Activated naive CD8-positive, alpha-beta T cell (primary cell): ENCODE measurements around the gene ATAD3C.
"Not testable (repeated sequence)": the region's sequence is repeated elsewhere in the genome, so short reads cannot be mapped to it uniquely, and the experiment has no call there.

Source experiments
- H3K27ac Mint-ChIP-seq: one replicate; pipeline ENCODE4 v1.8.0; 2021; ENCODE audit warnings: mixed read lengths
- H3K27me3 Mint-ChIP-seq: one replicate; pipeline ENCODE4 v1.8.0; 2021; ENCODE audit warnings: mixed read lengths
- H3K36me3 Mint-ChIP-seq: one replicate; pipeline ENCODE4 v1.8.0; 2021; ENCODE audit warnings: mixed read lengths
- H3K4me1 Mint-ChIP-seq: one replicate; pipeline ENCODE4 v1.8.0; 2021; ENCODE audit warnings: low read depth, mixed read lengths
- H3K4me3 Mint-ChIP-seq: one replicate; pipeline ENCODE4 v1.8.0; 2021; ENCODE audit warnings: mild to moderate bottlenecking, mixed read lengths
- H3K9me3 Mint-ChIP-seq: one replicate; pipeline ENCODE4 v1.8.0; 2021; ENCODE audit warnings: low read depth, mixed read lengths

The ATAD3C gene

GRCh38 chr1:1484976-1485750, 35.7 kb downstream of the ATAD3C start:
- H3K27ac Mint-ChIP-seq, H3K4me1 Mint-ChIP-seq, H3K4me3 Mint-ChIP-seq, H3K36me3 Mint-ChIP-seq, H3K9me3 Mint-ChIP-seq, H3K27me3 Mint-ChIP-seq: not testable (repeated sequence)

GRCh38 chr1:1485755-1486317, 36.3 kb downstream of the ATAD3C start:
- not testable (repeated sequence) for H3K36me3 Mint-ChIP-seq, H3K9me3 Mint-ChIP-seq, H3K4me1 Mint-ChIP-seq, H3K27me3 Mint-ChIP-seq, H3K27ac Mint-ChIP-seq, H3K4me3 Mint-ChIP-seq

- H3K27ac Mint-ChIP-seq: no peak overlapping the region
- no peak overlapping the region for H3K4me3 Mint-ChIP-seq
- H3K4me1 Mint-ChIP-seq: no peaks in the 10 kb centered on the region
- H3K9me3 Mint-ChIP-seq: no peaks in the 10 kb centered on the region
- no peaks in the 10 kb centered on the region for H3K27me3 Mint-ChIP-seq
- no peaks in the 10 kb centered on the region for H3K36me3 Mint-ChIP-seq
Observed at GRCh38 chr1:1487701-1488100, 38.2 kb downstream of the ATAD3C start.

GRCh38 chr1:1489231-1489630, 39.7 kb downstream of the ATAD3C start:
- Mint-ChIP-seq H3K27ac (no peak overlapping the region), H3K36me3 (peaks cover 8% of the 10 kb centered on the region), H3K9me3 (peaks cover 3% of the 10 kb centered on the region), H3K4me3 (no peak overlapping the region), H3K4me1 (no peaks in the 10 kb centered on the region), H3K27me3 (no peaks in the 10 kb centered on the region)

DNA sequence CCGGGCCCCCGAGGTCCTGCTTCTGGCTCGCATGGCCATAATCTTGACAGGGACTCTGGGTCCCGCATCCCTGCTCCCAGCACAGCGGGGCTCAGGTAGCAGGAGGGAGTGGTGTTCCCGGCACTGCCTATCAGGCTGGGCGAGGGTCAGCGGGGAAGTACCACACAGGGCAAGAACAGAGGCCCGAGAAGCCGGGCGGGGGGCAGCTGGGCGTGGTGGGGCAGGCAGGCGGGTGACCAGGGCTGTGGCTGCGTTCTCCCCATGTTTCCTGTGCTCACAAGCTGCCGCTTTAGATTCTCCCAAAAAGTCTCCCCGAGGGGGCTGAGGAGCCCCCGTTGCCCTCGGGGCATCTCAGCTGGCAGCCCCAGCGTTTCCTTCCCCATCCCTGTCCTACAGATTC, 40.4 kb downstream of the ATAD3C start:
- no peaks in the 10 kb centered on the region for H3K4me1 Mint-ChIP-seq
- H3K9me3 Mint-ChIP-seq: peaks cover 3% of the 10 kb centered on the region

DNA sequence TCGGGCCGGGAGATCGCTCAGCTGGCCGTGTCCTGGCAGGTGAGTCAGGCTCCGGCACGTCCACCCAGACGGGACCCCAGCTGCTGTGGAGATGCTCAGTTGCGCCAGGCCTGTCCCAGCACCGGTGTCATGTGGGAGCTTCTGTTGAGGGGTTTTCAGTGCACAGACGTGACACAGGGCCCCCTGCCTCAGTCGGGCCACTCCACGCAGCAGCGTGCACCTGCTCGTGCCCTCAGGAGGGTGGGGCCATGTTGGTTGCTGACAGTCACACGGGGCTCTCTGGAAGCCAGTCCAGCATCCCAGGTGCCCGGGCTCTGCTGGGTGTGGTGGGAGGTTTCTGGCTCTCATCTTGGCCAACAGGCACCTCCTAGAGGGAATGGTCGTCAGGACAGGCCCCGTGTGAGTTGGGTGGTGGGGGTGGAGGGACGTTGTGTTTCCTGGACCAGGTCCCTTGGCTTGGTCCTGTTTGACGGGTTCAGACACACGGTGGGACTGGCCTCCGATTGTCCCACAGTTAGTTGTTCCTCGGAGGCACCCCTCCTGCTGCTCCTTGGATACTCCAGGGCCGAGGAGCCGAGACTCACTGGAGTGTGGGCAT, 41.2 kb downstream of the ATAD3C start:
- Mint-ChIP-seq H3K4me3 (no peak overlapping the region), H3K4me1 (no peaks in the 10 kb centered on the region), H3K9me3 (peaks cover 3% of the 10 kb centered on the region), H3K27ac (no peak overlapping the region), H3K36me3 (peaks cover 8% of the 10 kb centered on the region), H3K27me3 (no peaks in the 10 kb centered on the region)

More for the DNA sequence above, 40.4 kb downstream of the ATAD3C start:
- H3K27me3 Mint-ChIP-seq: no peaks in the 10 kb centered on the region
- H3K36me3 Mint-ChIP-seq: peaks cover 8% of the 10 kb centered on the region
- no peak overlapping the region for H3K27ac Mint-ChIP-seq
- H3K4me3 Mint-ChIP-seq: no peak overlapping the region

- peaks cover 3% of the 10 kb centered on the region for H3K9me3 Mint-ChIP-seq
- H3K36me3 Mint-ChIP-seq: peaks cover 8% of the 10 kb centered on the region
- H3K4me3 Mint-ChIP-seq: no peak overlapping the region
- H3K4me1 Mint-ChIP-seq: no peaks in the 10 kb centered on the region
- H3K27ac Mint-ChIP-seq: no peak overlapping the region
- H3K27me3 Mint-ChIP-seq: no peaks in the 10 kb centered on the region
Observed at GRCh38 chr1:1491601-1492000, 42.1 kb downstream of the ATAD3C start.

DNA sequence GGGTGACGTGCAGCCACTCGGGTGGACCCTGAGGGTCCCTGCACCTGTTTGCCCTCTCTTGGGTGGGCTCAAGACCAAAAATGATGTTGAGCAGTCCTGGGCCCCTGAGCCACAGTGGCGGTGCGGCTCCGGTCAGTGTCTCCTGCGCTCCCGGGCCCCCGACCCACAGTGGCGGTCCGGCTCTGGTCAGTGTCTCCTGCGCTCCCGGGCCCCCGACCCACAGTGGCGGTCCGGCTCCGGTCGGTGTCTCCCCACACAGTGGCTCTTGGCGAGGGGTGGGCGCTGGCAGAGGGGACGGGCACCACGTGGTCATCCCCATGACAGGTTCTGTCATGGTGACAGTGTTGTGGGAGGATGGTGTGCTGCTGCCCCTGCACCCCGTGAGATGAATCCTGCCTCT, 44.8 kb downstream of the ATAD3C start:
- not testable (repeated sequence) for H3K4me3 Mint-ChIP-seq, H3K27me3 Mint-ChIP-seq, H3K36me3 Mint-ChIP-seq, H3K4me1 Mint-ChIP-seq, H3K27ac Mint-ChIP-seq, H3K9me3 Mint-ChIP-seq

DNA sequence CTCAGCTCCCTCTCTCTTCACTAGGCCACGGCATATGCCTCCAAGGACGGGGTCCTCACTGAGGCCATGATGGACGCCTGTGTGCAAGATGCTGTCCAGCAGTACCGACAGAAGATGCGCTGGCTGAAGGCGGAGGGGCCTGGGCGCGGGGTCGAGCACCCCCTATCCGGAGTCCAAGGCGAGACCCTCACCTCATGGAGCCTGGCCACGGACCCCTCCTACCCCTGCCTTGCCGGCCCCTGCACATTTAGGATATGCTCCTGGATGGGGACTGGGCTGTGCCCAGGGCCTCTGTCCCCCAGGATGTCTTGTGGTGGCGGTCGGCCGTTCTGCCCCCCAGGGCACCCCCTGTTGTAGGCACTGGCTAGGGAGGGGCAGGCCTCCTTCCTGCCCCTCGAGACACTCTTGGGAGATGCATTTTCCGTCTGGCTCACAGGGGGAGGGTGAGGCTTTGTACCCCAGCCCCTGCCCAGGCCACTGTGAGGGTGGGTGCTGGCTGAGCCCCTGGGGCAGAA, 46.0 kb downstream of the ATAD3C start:
- H3K27ac Mint-ChIP-seq, H3K36me3 Mint-ChIP-seq, H3K4me3 Mint-ChIP-seq, H3K4me1 Mint-ChIP-seq, H3K27me3 Mint-ChIP-seq, H3K9me3 Mint-ChIP-seq: not testable (repeated sequence)

- not testable (repeated sequence) for H3K9me3 Mint-ChIP-seq, H3K27me3 Mint-ChIP-seq, H3K36me3 Mint-ChIP-seq
- peak overlapping the region; percentile 84 for H3K4me3 Mint-ChIP-seq
- peak overlapping the region; percentile 84 for H3K27ac Mint-ChIP-seq
- H3K4me1 Mint-ChIP-seq: peaks cover 12% of the 10 kb centered on the region
Observed at GRCh38 chr1:1504777-1505365, 55.4 kb downstream of the ATAD3C start.

DNA sequence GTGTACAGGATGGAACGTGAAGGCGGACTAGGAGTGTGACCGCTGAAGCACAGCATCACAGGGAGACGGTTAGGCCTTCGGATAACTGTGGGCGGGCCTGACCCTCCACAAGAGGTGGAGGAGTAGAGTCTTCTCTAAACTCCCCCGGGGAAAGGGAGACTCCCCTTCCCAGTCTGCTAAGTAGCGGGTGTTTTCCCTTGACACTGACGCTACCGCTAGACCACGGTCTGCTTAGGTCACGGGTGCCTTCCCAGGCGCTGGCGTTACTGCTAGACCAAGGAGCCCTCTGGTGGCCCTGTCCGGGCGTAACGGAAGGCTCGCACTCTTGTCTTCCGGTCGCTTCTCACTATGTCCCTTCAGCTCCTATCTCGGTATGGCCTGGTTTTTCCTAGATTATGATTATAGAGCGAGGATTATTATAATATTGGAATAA, 55.9 kb downstream of the ATAD3C start:
- H3K27me3 Mint-ChIP-seq, H3K9me3 Mint-ChIP-seq, H3K36me3 Mint-ChIP-seq: not testable (repeated sequence)
- Mint-ChIP-seq H3K27ac (peak overlapping the region; percentile 84), H3K4me1 (peaks cover 12% of the 10 kb centered on the region), H3K4me3 (peak overlapping the region; percentile 84)

GRCh38 chr1:1505801-1506200, 56.3 kb downstream of the ATAD3C start:
- H3K4me3 Mint-ChIP-seq: peak overlapping the region; percentile 84
- peak overlapping the region; percentile 46 for H3K27ac Mint-ChIP-seq
- not testable (repeated sequence) for H3K36me3 Mint-ChIP-seq, H3K27me3 Mint-ChIP-seq, H3K9me3 Mint-ChIP-seq
- H3K4me1 Mint-ChIP-seq: peaks cover 13% of the 10 kb centered on the region

DNA sequence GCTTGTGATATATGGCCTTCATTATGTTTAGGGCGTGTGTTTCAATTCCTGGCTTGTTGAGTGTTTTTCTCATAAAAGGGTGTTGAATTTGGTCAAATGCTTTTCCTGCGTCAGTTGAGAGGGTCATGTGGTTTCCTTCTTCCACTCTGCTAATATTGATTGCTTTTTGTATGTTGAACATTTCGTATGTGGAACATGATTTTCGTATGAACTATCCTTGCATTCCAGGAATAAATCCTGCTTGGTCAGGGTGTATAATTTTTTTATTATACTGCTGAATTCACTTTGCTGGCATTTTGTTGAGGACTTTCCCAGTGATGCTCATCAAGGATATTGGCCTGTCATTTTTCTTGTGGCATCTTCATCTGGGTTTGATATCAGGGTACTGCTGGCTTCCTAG, 57.8 kb downstream of the ATAD3C start:
- no peaks in the 10 kb centered on the region for H3K9me3 Mint-ChIP-seq
- no peaks in the 10 kb centered on the region for H3K36me3 Mint-ChIP-seq
- H3K27me3 Mint-ChIP-seq: no peaks in the 10 kb centered on the region
- H3K27ac Mint-ChIP-seq: no peak overlapping the region
- peaks cover 18% of the 10 kb centered on the region for H3K4me1 Mint-ChIP-seq
- no peak overlapping the region for H3K4me3 Mint-ChIP-seq

- not testable (repeated sequence) for H3K27ac Mint-ChIP-seq, H3K27me3 Mint-ChIP-seq, H3K9me3 Mint-ChIP-seq, H3K36me3 Mint-ChIP-seq, H3K4me3 Mint-ChIP-seq
- peaks cover 20% of the 10 kb centered on the region for H3K4me1 Mint-ChIP-seq
Observed at GRCh38 chr1:1508775-1509464, 59.4 kb downstream of the ATAD3C start.

GRCh38 chr1:1509465-1509850, 60.0 kb downstream of the ATAD3C start:
- H3K4me3 Mint-ChIP-seq, H3K36me3 Mint-ChIP-seq, H3K27ac Mint-ChIP-seq, H3K27me3 Mint-ChIP-seq, H3K9me3 Mint-ChIP-seq: not testable (repeated sequence)
- H3K4me1 Mint-ChIP-seq: peaks cover 20% of the 10 kb centered on the region
